Peyer's patch (tissue), 4 donors: ENCODE measurements around the gene SAE1. TPM values are rescaled to one million over a fixed set of nuclear protein-coding genes. Genes with fewer than 3 reads are reported as not detected.

Experiments
- DNase-seq, 3 donors: peaks; one replicate each; pipeline ENCODE4 v3.0.0-alpha.2; 2017 to 2019
- H3K27ac ChIP-seq, 4 donors: fragments of 200-600 bp; sonication (generic); one replicate each; pipeline ENCODE4 v1.5.1; 2016 to 2019
- H3K27me3 ChIP-seq, 2 donors: fragments of 200-600 bp; sonication (generic); one replicate each; pipeline ENCODE4 v1.5.1; 2019
- H3K36me3 ChIP-seq, 3 donors: fragments of 200-600 bp; sonication (generic); one replicate each; pipeline ENCODE4 v1.5.1; 2016 to 2019
- H3K4me1 ChIP-seq, 4 donors: fragments of 200-600 bp; sonication (generic); one replicate each; pipeline ENCODE4 v1.5.1; 2016 to 2019
- H3K4me3 ChIP-seq, 4 donors: fragments of 200-600 bp; sonication (generic); 1 replicate in 3 of 4; 2 replicates in 1 of 4; pipeline ENCODE4 v1.5.1; 2016 to 2019; ENCODE audit warnings: mild to moderate bottlenecking in 1 of 4
- H3K9me3 ChIP-seq, 4 donors: fragments of 200-600 bp; sonication (generic); one replicate each; pipeline ENCODE4 v1.5.1; 2016 to 2019; ENCODE audit warnings: mild to moderate bottlenecking in 1 of 4
- CTCF ChIP-seq, 6 experiments: fragments of 450-650 bp in 4 of 6; fragments of 200-600 bp in 2 of 6; sonication (generic) in 1 of 6; IDR thresholded peaks; one replicate each; pipeline ENCODE4 v1.5.1; 2017 to 2019; ENCODE audit warnings: antibody characterized with exemption in 6 of 6, mild to moderate bottlenecking in 3 of 6, moderate library complexity in 1 of 6
- POLR2A ChIP-seq, 2 donors: fragments of 450-650 bp; IDR thresholded peaks; one replicate each; pipeline ENCODE4 v1.5.1; 2017; ENCODE audit warnings: antibody characterized with exemption in 2 of 2, mild to moderate bottlenecking in 2 of 2, moderate library complexity in 2 of 2
- total RNA-seq, 4 donors: library from RNA; depleted of rRNA; stranded (reverse); fragments of >200 nt; gene quantifications; one replicate each; pipeline ENCODE4 v1.1.0, GENCODE V29; 2016

The SAE1 gene
- total RNA-seq, 4 donors from 2014 or later: 35.9 to 73.4 (median 40.3) TPM

GRCh38 chr19:47107202-47107952 lies 23.3 kb upstream of the SAE1 start:
- peak in 1 of 2 donors; percentile 29 for TF ChIP-seq POLR2A (IDR thresholded peaks at IDR 0.05)
- no peak for TF ChIP-seq CTCF (IDR thresholded peaks at IDR 0.05)
- Histone ChIP-seq H3K36me3 (no peaks in the 10 kb centered on the region), H3K9me3 (no peaks in the 10 kb centered on the region), H3K27me3 (no peaks in the 10 kb centered on the region), H3K4me1 (peaks cover 0 to 68% (median 14%) of the 10 kb centered on the region in 4 donors), H3K27ac (peak overlapping the region; percentile 89 to 99 (median 98)), H3K4me3 (no peak overlapping the region)
- DNase-seq: peak in 1 of 3 donors; percentile 79

DNA sequence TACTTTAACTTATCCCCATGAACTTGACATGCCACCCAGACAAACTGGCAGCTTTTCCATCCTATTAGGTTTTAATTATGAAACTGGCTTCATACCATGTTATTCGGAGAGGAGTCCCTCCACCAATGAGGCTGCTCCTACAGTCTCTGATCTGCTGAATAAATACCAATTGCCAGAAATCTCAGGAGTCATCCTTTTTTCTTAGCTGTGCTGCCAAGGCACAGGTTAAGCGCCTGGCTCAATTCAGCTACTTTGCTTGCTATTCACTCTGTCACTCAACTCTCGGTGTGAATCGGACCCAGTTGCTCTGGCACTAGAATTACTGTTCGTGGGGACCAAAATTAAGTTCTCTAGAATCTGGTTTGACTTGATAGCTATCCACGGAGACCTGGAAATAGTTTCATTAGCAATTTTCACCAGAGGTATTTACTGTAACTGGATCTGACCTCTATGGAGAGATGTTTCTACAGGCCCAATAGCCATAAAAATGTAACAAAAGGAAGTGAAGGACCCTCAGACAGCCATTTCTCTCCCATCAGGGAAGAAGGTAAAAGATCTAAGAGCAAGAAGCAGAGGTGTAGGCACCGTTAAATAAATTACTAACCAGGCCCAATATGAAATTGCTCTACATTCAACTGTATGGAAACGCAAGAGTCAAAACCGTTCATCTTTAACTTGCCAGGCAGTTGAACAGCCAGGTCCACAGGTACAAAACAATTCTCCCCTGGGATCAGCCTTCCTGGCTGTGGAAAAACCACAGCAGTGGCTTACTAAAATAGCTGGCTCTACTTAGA lies 22.5 kb upstream of the SAE1 start:
- Histone ChIP-seq H3K27me3 (no peaks in the 10 kb centered on the region), H3K4me1 (peaks cover 0 to 60% (median 14%) of the 10 kb centered on the region in 4 donors), H3K27ac (peak overlapping the region; percentile 89 to 99 (median 98)), H3K36me3 (no peaks in the 10 kb centered on the region), H3K4me3 (no peak overlapping the region), H3K9me3 (no peaks in the 10 kb centered on the region)
- DNase-seq: no peak
- TF ChIP-seq POLR2A (IDR thresholded peaks at IDR 0.05): no peak
- no peak for TF ChIP-seq CTCF (IDR thresholded peaks at IDR 0.05)

DNA sequence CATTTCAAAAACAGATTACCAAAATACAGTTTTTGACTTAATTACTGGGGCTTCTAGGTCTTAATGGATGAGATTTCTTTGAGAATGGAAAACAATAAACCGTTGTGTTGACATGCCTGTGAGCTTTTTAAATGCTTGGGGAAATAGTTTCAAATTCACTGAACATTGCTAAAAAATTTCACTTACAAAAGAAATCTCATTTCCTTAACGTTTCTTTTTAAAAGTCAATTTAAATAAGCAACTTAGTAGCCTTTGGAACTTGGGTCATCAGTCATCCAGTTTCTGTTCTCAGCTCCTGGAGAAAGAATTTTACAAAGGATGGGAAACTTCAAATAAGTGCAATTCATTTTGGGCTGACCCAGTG lies 21.5 kb upstream of the SAE1 start:
- no peak for DNase-seq
- Histone ChIP-seq H3K36me3 (no peaks in the 10 kb centered on the region), H3K4me1 (peaks cover 0 to 61% (median 14%) of the 10 kb centered on the region in 4 donors), H3K27ac (peak overlapping the region; percentile 98 to 100 (median 99)), H3K4me3 (peak overlapping the region in 2 of 4 donors; percentile 96 to 99), H3K27me3 (no peaks in the 10 kb centered on the region), H3K9me3 (no peaks in the 10 kb centered on the region)
- no peak for TF ChIP-seq CTCF (IDR thresholded peaks at IDR 0.05)
- TF ChIP-seq POLR2A (IDR thresholded peaks at IDR 0.05): no peak

GRCh38 chr19:47109541-47110375 lies 20.9 kb upstream of the SAE1 start:
- Histone ChIP-seq H3K4me1 (peaks cover 0 to 60% (median 14%) of the 10 kb centered on the region in 4 donors), H3K27ac (peak overlapping the region; percentile 98 to 100 (median 99)), H3K4me3 (peak overlapping the region; percentile 88 to 99 (median 95)), H3K36me3 (no peaks in the 10 kb centered on the region), H3K9me3 (no peaks in the 10 kb centered on the region), H3K27me3 (no peaks in the 10 kb centered on the region)
- no peak for TF ChIP-seq CTCF (IDR thresholded peaks at IDR 0.05)
- TF ChIP-seq POLR2A (IDR thresholded peaks at IDR 0.05): no peak
- DNase-seq: peak in 2 of 3 donors; percentile 52 to 69

DNA sequence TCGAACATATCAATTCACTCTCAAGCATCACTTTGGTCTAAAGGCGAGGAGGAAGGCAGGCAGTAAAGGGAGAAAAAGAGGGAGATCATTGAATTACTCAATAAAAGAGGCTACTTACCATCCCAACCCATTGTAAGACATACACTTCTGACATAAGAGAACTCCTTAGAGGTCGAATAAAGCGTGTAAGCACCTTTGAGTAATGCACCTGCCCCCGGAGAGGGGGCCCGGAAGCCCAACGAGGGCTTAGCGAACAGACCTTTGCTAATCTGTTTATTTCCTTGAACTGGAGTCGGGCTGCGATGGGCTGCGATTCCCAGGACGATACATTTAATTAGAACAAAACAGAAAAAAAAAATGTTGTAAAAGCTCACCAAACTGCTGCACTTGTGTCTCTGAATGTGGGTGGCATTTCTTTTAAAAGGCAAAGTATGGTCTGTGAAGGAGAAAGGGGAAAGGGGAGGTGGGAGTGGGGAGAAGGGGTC lies 20.1 kb upstream of the SAE1 start:
- Histone ChIP-seq H3K27me3 (no peaks in the 10 kb centered on the region), H3K27ac (peak overlapping the region; percentile 98 to 100 (median 99)), H3K36me3 (no peaks in the 10 kb centered on the region), H3K4me3 (peak overlapping the region; percentile 88 to 99 (median 95)), H3K9me3 (no peaks in the 10 kb centered on the region), H3K4me1 (peaks cover 0 to 52% (median 14%) of the 10 kb centered on the region in 4 donors)
- DNase-seq: peak in 2 of 3 donors; percentile 52 to 76
- TF ChIP-seq CTCF (IDR thresholded peaks at IDR 0.05): no peak
- peak in 1 of 2 donors; percentile 33 for TF ChIP-seq POLR2A (IDR thresholded peaks at IDR 0.05)
